Measurements from ENCODE around the gene CNTN5. TPM values are rescaled to one million over a fixed set of nuclear protein-coding genes. Genes with fewer than 3 reads are reported as not detected.

CNTN5 gene
- total RNA-seq, 1 donor from 2014 or later = not detected

DNA sequence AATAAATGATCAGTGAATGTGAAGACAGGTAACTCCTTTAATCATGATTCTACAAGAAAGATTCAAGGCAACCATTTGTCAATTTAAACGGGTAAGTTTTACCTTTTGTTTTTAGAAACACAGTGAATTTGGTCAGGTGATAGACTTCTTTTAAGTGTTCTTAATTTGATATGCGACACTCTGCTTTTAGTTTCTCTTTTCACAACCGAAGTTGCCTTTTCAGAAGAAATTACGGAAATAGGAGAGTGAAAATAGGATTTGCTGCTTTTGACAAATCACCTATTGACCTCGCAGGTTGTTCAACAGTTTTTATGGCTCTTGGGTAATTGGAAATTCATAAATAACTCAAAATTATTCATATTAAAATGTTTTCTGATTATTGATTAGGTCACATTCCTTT is 142.1 kb downstream of the CNTN5 start:
- intact Hi-C loops (cut with micrococcal nuclease) = no loop called here

- intact Hi-C loops (cut with micrococcal nuclease) = no loop called here
Measured at GRCh38 chr11:99170591-99170990, 149.8 kb downstream of the CNTN5 start.

DNA sequence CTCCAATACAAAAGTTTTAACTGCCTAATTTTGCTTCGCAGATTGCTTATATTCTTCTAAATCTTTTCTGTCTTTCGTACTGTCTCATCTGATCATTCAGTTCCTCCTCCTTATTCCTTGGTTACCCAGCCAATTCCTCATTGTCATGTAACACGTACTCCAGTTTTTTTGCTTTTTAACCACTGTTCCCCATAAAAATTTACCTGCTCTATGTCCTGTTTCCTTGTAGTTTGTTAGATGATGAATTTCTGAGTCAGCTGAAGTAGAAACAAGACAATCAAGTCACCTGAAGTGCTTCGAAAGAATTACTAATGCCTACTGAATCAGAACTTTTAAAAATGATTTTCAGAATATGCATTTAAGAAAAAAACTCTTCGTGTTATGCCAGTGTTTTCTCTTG is 150.6 kb downstream of the CNTN5 start:
- intact Hi-C loops (cut with micrococcal nuclease) = no loop called here

DNA sequence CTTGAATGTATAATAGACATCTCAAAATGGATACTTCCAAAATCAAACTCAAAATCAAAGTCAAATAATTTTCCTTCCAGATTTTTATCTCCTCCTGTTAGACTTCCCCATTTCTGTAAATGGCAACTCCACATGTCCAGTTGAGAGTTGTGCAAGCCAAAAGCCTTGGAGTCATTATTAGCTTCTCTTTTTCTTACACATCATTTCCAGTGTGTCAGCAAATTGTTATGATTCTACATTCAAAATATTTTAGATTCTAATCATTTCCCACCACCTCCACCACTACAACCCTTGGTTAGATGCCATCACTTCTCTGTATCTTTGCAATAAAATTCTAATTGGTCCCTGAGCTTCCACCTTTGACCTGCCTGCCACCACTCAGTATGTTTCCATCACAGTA is 155.7 kb downstream of the CNTN5 start:
- intact Hi-C loops (cut with micrococcal nuclease) = no loop called here

- intact Hi-C loops (cut with micrococcal nuclease) = no loop called here
Measured at GRCh38 chr11:99177446-99177845, 156.7 kb downstream of the CNTN5 start.

- intact Hi-C loops (cut with micrococcal nuclease) = no loop called here
Measured at GRCh38 chr11:99184146-99184545, 163.4 kb downstream of the CNTN5 start.

DNA sequence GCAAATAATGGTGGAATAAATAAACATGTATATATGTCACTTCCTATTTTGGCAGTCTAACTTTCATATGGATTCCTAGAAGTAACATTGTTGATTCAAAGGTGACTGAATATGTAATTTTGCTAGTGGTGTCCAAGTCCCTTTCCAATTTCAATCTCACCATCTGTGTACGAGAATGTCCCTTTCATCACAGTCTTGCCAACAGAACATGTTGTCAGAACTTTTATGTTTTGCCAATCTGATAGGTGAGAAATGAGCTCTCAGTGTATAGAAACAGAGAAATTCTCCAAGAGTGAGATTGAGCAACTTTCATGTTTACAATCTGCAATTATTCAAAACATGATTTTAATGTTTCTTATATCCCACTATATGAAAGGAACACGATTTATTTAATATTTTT is 167.5 kb downstream of the CNTN5 start:
- intact Hi-C loops (cut with micrococcal nuclease) = no loop called here

- intact Hi-C loops (cut with micrococcal nuclease) = no loop called here
Measured at GRCh38 chr11:99192716-99193115, 172.0 kb downstream of the CNTN5 start.

DNA sequence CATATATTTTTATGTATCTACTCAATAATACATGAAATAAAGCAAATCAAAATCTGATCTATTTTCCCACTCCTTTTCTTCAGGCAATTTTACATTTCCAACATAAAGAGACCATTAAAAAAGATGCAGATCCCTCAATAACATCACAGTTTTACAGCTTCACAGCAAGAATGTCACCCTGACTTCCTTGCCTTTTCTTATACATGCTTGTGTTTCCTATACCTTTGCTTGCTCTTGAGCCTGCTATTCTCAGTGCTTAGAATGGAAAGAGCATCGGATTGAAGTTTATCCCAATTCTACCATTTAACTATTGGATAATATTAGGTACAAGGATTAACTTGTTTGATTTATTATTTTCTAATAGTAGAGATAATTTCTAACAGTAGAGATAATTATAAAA is 176.7 kb downstream of the CNTN5 start:
- intact Hi-C loops (cut with micrococcal nuclease) = no loop called here

DNA sequence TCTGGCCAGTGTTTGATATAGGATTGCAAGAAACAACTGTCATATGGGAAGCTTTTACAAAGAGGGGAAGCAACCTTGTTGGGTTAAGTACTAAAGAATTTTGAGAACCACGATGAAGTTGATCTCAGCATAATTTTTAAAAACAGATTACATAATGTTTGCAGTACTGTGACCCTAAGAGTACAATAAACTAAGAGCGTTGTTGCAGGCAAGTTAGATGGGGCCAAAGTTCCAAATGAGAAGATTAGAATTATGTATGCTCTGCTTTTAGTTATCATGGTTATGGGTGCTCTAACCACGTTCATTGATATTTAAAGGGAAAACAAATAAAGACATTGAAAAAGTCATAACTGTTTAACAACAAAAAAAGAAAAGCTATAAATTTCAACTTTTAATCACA is 177.5 kb downstream of the CNTN5 start:
- intact Hi-C loops (cut with micrococcal nuclease) = no loop called here

GRCh38 chr11:99199341-99199740 is 178.6 kb downstream of the CNTN5 start:
- intact Hi-C loops (cut with micrococcal nuclease) = no loop called here

GRCh38 chr11:99200720-99201119 is 180.0 kb downstream of the CNTN5 start:
- intact Hi-C loops (cut with micrococcal nuclease) = no loop called here

DNA sequence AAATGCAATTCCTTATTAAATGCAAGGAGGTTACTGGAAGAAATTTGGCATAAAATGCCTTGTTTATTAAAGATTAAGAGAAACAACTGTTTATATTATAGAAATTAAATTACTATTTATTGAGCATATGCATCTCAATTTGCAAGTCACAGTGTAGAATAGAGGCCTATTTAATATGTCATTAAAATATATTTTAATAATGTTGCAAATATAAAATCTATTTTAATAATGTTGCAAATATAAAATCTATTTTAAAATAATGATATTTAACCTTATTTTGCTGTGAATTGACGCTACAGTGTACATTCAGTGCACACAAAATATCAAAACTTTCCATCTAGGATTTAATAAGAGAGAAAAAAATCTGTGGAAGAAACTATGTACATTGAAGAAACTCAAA is 188.1 kb downstream of the CNTN5 start:
- intact Hi-C loops (cut with micrococcal nuclease) = no loop called here

GRCh38 chr11:99229544-99229943 is 208.8 kb downstream of the CNTN5 start:
- intact Hi-C loops (cut with micrococcal nuclease) = no loop called here

GRCh38 chr11:99234534-99234933 is 213.8 kb downstream of the CNTN5 start:
- intact Hi-C loops (cut with micrococcal nuclease) = no loop called here

- intact Hi-C loops (cut with micrococcal nuclease) = no loop called here
Measured at GRCh38 chr11:99238401-99238800, 217.7 kb downstream of the CNTN5 start.

DNA sequence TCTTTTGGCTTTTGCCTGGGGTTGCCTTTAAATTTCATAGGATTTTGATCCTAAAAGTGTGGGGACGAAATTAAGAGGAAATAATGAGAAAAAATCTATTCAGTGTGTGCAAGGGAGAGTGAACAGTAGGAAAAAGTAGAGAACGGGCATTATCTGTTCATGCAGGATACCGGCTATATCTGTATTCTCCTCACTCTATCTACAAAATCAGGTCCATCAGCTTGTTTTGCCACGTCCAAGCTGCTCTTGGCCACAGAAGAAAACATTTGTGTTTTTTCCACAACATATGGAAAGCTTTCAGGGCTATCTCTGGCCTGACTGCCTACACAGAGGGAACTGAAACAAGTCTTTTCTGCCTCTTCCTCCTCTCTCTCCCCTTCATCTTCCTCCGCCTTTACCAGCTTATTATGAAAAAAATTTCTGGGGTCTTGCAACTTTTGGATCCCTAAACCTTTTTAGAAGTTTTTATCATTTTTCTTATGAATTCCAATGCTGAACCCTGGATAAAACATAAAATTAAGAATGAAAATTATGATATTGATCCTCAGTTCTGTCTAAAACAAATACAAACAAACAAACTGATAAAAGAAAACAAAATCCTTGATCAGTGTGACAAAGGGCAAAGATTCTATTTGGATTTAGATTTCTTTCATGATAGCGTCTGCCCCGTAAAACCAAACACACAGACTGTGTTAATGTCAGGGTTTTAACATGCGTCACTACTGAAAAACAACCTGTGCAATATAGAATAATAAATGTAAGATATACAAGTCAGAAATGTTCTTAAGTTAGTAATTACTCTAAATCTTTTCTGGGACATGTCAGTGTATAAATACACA is 219.7 kb downstream of the CNTN5 start:
- intact Hi-C loops (cut with micrococcal nuclease) = no loop called here

DNA sequence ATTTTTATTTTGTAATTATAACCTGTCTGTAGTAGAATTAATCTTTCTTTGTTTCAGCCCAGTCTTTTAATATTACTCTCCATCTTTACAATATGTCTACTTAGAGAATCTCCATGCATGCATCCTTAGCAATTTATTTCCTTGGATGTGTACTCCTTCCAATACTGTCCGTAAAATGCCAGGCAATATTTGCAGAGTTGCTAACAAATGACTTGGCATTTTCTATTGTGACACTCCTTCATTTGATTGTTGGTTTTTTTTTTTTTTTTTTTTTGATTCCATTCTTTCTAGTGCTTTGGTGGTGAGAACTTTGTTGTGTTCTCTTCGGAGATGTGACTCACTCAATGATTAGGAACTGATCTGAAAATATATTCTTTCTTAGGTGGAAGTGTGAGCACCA is 220.3 kb downstream of the CNTN5 start:
- intact Hi-C loops (cut with micrococcal nuclease) = no loop called here

DNA sequence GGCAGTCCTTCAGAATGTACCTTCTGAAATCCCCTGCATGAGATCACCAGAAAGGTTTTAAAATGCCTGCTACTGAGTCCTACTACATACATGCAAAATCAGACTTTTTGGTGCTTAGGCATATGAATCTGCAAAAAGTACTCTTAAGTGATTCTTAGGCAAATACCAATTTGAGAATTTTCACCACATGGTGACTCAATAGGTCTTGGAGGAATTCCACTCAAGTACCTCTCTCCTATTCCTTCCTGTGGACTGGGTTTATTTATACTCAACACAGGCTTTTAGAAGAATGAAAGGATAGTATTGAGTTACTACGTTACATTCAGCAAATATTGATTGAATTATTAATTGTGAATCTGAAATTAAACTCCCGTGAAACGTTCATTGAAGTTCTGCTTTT is 223.9 kb downstream of the CNTN5 start:
- intact Hi-C loops (cut with micrococcal nuclease) = no loop called here

- intact Hi-C loops (cut with micrococcal nuclease) = no loop called here
Measured at GRCh38 chr11:99246199-99246598, 225.4 kb downstream of the CNTN5 start.

- intact Hi-C loops (cut with micrococcal nuclease) = no loop called here
Measured at GRCh38 chr11:99256614-99257013, 235.9 kb downstream of the CNTN5 start.

GRCh38 chr11:99257131-99257530 is 236.4 kb downstream of the CNTN5 start:
- intact Hi-C loops (cut with micrococcal nuclease) = no loop called here

DNA sequence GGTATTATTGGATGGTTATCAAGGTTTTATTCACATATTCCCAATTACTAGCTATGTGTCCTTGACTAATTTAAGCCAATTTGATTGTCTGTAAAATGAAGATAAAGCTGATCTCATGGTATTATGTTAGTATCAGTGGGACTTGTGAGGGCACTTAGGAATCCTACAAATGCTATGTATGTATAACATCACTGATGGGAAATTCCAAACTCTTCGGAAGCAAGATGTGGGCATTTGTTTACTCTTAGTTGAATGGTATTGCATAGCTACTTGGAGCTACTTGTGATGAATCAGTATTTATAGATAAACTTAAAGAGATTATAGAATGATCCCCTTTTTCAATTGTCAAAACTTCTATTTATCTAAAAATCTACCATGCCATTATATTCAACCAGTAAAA is 239.9 kb downstream of the CNTN5 start:
- intact Hi-C loops (cut with micrococcal nuclease) = no loop called here

DNA sequence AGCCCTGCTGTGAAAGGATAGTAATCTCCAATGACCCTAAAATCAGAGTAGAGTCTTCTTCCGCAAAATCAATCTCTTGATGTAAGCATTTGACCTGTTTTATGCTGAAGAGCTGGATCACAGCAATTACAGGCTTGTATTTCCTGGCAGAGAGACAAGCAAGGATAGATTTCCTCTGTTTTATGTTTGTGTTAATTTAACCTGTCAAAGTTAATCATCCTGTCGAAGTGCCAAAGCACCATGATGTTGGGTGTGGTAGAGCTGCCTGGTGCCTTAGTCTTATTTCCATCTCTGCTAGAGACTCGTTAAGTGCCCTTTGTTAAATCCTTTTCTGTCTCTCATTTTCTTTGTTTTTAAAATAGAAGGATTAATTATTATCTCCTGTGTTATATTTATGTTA is 248.1 kb downstream of the CNTN5 start:
- intact Hi-C loops (cut with micrococcal nuclease) = no loop called here

Measured in T-helper 2 cell treated with Interferon-gamma antibody and Interleukin-4, amounts not matched to agents 100 ng/mL and 5 ng/mL, for 36 hours (primary cell).